Nephron progenitor cell (in vitro differentiated cells): ENCODE measurements around the gene BCAM.
A peak's percentile ranks its signal among the peaks of the same experiment; 100 is the strongest.

Experiments used
- DNase-seq: peaks from one replicate; pipeline ENCODE4 v3.0.0; 2021
- H3K27ac Mint-ChIP-seq: 2 replicates; pipeline ENCODE4 v1.8.0; 2021; ENCODE audit warnings: mild to moderate bottlenecking, moderate library complexity, mixed read lengths
- H3K27me3 Mint-ChIP-seq: 2 replicates; pipeline ENCODE4 v1.8.0; 2021; ENCODE audit warnings: mild to moderate bottlenecking, low read depth, mixed read lengths; ENCODE audit not compliant: poor library complexity
- H3K36me3 Mint-ChIP-seq: 2 replicates; pipeline ENCODE4 v1.8.0; 2021; ENCODE audit warnings: low read depth, mixed read lengths
- H3K4me1 Mint-ChIP-seq: 2 replicates; pipeline ENCODE4 v1.8.0; 2021; ENCODE audit warnings: mixed read lengths
- H3K4me3 Mint-ChIP-seq: 2 replicates; pipeline ENCODE4 v1.8.0; 2021; ENCODE audit warnings: mild to moderate bottlenecking, moderate library complexity, mixed read lengths
- H3K9me3 Mint-ChIP-seq: 2 replicates; pipeline ENCODE4 v1.8.0; 2021; ENCODE audit warnings: mild to moderate bottlenecking, moderate library complexity, mixed read lengths
- CTCF ChIP-seq: fragments of 200-600 bp; sonication (generic); IDR thresholded peaks from 2 replicates; pipeline ENCODE4 v1.5.0; 2021; ENCODE audit warnings: antibody characterized with exemption

BCAM gene

GRCh38 chr19:44817725-44818465, 9.0 kb downstream of the BCAM start:
- peak overlapping the region; percentile 74 for H3K27ac Mint-ChIP-seq
- no peak for DNase-seq
- peaks cover 18% of the 10 kb centered on the region for H3K36me3 Mint-ChIP-seq
- TF ChIP-seq CTCF: no peak
- no peaks in the 10 kb centered on the region for H3K9me3 Mint-ChIP-seq
- H3K4me3 Mint-ChIP-seq: peak overlapping the region; percentile 38
- H3K27me3 Mint-ChIP-seq: peaks cover 7% of the 10 kb centered on the region
- peaks cover 65% of the 10 kb centered on the region for H3K4me1 Mint-ChIP-seq

- Mint-ChIP-seq H3K4me1 (peaks cover 67% of the 10 kb centered on the region), H3K4me3 (no peak overlapping the region), H3K36me3 (peaks cover 16% of the 10 kb centered on the region), H3K9me3 (no peaks in the 10 kb centered on the region), H3K27me3 (peaks cover 7% of the 10 kb centered on the region), H3K27ac (no peak overlapping the region)
- TF ChIP-seq CTCF: no peak
- no peak for DNase-seq
Measured at GRCh38 chr19:44818466-44819031, 9.6 kb downstream of the BCAM start.

GRCh38 chr19:44819246-44819832, 10.4 kb downstream of the BCAM start:
- DNase-seq: no peak
- H3K36me3 Mint-ChIP-seq: peaks cover 9% of the 10 kb centered on the region
- no peak for TF ChIP-seq CTCF
- no peaks in the 10 kb centered on the region for H3K9me3 Mint-ChIP-seq
- H3K4me1 Mint-ChIP-seq: peaks cover 67% of the 10 kb centered on the region
- no peak overlapping the region for H3K27ac Mint-ChIP-seq
- peaks cover 8% of the 10 kb centered on the region for H3K27me3 Mint-ChIP-seq
- no peak overlapping the region for H3K4me3 Mint-ChIP-seq

- peaks cover 58% of the 10 kb centered on the region for H3K4me1 Mint-ChIP-seq
- TF ChIP-seq CTCF: no peak
Measured at GRCh38 chr19:44820648-44821609, 12.0 kb downstream of the BCAM start.

GRCh38 chr19:44822177-44822576, 13.3 kb downstream of the BCAM start:
- no peak for DNase-seq
- no peak for TF ChIP-seq CTCF
- H3K9me3 Mint-ChIP-seq: no peaks in the 10 kb centered on the region
- no peaks in the 10 kb centered on the region for H3K36me3 Mint-ChIP-seq
- H3K27ac Mint-ChIP-seq: peak overlapping the region; percentile 50
- no peak overlapping the region for H3K4me3 Mint-ChIP-seq
- H3K4me1 Mint-ChIP-seq: peaks cover 62% of the 10 kb centered on the region
- peaks cover 30% of the 10 kb centered on the region for H3K27me3 Mint-ChIP-seq

More at GRCh38 chr19:44820648-44821609, 12.0 kb downstream of the BCAM start:
- H3K9me3 Mint-ChIP-seq: no peaks in the 10 kb centered on the region
- DNase-seq: no peak
- H3K27me3 Mint-ChIP-seq: peaks cover 18% of the 10 kb centered on the region
- H3K4me3 Mint-ChIP-seq: no peak overlapping the region
- no peaks in the 10 kb centered on the region for H3K36me3 Mint-ChIP-seq
- H3K27ac Mint-ChIP-seq: no peak overlapping the region
